DND-41 (cell line): ENCODE data around the gene LFNG.

Experiments
- ATAC-seq: fragments of 200-7000 bp; cut with Tn5 transposase; 3 replicates; pipeline ENCODE4 v1.9.1; 2021; ENCODE audit warnings: low read depth; ENCODE audit not compliant: insufficient read depth
- DNase-seq: peaks from one replicate; pipeline ENCODE4 v3.0.0-alpha.2; 2020
- H2AFZ ChIP-seq: 2 replicates; pipeline ENCODE4 v1.6.0; 2012; ENCODE audit warnings: low read depth, low read length
- H3K27ac ChIP-seq: 2 replicates; pipeline ENCODE4 v1.5.1; 2012; ENCODE audit warnings: low read length, inconsistent platforms
- H3K27me3 ChIP-seq: fragments of 200-600 bp; sonication (generic); 2 replicates; pipeline ENCODE4 v1.6.0; 2012; ENCODE audit warnings: low read length, mild to moderate bottlenecking, inconsistent platforms; ENCODE audit not compliant: insufficient read depth, poor library complexity
- H3K36me3 ChIP-seq: 2 replicates; pipeline ENCODE4 v1.5.1; 2012; ENCODE audit warnings: low read length, inconsistent platforms; ENCODE audit not compliant: insufficient read depth
- H3K4me1 ChIP-seq: 2 replicates; pipeline ENCODE4 v1.5.1; 2012; ENCODE audit warnings: mild to moderate bottlenecking, low read length; ENCODE audit not compliant: insufficient read depth
- H3K4me2 ChIP-seq: 2 replicates; pipeline ENCODE4 v1.6.0; 2012; ENCODE audit warnings: mild to moderate bottlenecking, moderate library complexity, low read length, inconsistent platforms; ENCODE audit not compliant: insufficient read depth
- H3K4me3 ChIP-seq, 2 experiments: fragments of 200-600 bp in 1 of 2; shearing (Covaris generic) in 1 of 2; 2 replicates each; pipeline ENCODE4 v1.5.1; 2012 to 2016; ENCODE audit warnings: inconsistent platforms in 2 of 2, low read length in 2 of 2, mild to moderate bottlenecking in 2 of 2, low read depth in 1 of 2, moderate library complexity in 1 of 2
- H3K79me2 ChIP-seq: 2 replicates; pipeline ENCODE4 v1.6.0; 2012; ENCODE audit warnings: low read length, inconsistent platforms; ENCODE audit not compliant: insufficient read depth
- H3K9ac ChIP-seq: 2 replicates; pipeline ENCODE4 v1.6.0; 2012; ENCODE audit warnings: low read depth, mild to moderate bottlenecking, inconsistent platforms, low read length, moderate library complexity
- H3K9me3 ChIP-seq: 2 replicates; pipeline ENCODE4 v1.5.1; 2012; ENCODE audit warnings: low read length, moderate library complexity, mild to moderate bottlenecking, inconsistent platforms; ENCODE audit not compliant: insufficient read depth, severe bottlenecking
- H4K20me1 ChIP-seq: 2 replicates; pipeline ENCODE4 v1.6.0; 2012; ENCODE audit warnings: low read length; ENCODE audit not compliant: insufficient read depth
- EZH2 ChIP-seq: IDR thresholded peaks from 3 replicates; pipeline ENCODE4 v1.6.1; 2012; ENCODE audit warnings: borderline replicate concordance, low read depth, mild to moderate bottlenecking, moderate library complexity, low read length, inconsistent platforms; ENCODE audit not compliant: severe bottlenecking
- TF ChIP-seq, protein P1 (sequence below): IDR thresholded peaks from 2 replicates; pipeline ENCODE4 v1.5.1; 2012; ENCODE audit warnings: borderline replicate concordance, low read length, moderate library complexity, mild to moderate bottlenecking; ENCODE audit not compliant: poor library complexity, severe bottlenecking; ENCODE audit errors: extremely low read depth

The LFNG gene

DNA sequence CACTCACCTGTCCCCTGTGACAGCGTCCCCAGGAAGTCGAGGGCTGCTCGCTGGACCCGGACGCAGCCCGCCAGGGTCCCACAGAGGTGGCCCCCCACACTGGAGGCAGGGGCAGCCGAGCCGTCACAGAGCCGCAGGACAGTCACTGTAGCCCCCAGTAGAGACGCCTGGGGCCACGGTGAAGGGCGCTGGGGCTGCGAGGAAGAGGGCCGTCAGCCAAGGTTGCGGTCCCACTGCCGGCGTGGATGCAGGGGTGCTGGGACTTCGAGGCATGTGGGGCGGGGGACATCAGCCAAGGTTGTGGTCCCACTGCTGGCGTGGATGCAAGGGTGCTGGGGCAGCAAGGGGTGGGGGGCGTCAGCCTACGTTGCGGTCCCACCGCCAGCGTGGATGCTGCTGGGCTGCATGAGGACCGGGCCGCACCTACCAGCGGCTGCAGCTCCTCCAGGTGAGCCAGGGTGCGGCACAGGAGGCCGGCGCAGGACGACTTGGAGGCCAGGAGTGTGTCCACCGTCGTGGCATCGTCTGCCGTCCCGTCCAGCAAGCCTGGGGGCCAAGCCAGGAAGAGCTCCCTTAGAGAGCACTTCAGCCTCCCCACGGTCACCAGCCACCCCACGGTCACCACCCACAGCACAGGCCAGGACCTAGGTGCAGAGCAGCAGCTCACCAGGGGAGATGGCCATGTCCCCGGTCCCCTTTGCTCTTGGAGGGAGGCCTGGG lies 21.9 kb downstream of the LFNG start:
- H3K79me2 ChIP-seq = no peaks in the 10 kb centered on the region
- no peak overlapping the region for H2AFZ ChIP-seq
- H3K27me3 ChIP-seq = no peaks in the 10 kb centered on the region
- no peak overlapping the region for H3K9ac ChIP-seq
- no peak overlapping the region for H3K4me2 ChIP-seq
- H4K20me1 ChIP-seq = peaks cover 25% of the 10 kb centered on the region
- peaks cover 80% of the 10 kb centered on the region for H3K36me3 ChIP-seq
- no peak for DNase-seq
- no peak for ATAC-seq
- no peak overlapping the region for H3K27ac ChIP-seq
- no peaks in the 10 kb centered on the region for H3K4me1 ChIP-seq
- no peak overlapping the region for H3K4me3 ChIP-seq
- TF ChIP-seq EZH2 = no peak
- TF ChIP-seq, protein P1, sequence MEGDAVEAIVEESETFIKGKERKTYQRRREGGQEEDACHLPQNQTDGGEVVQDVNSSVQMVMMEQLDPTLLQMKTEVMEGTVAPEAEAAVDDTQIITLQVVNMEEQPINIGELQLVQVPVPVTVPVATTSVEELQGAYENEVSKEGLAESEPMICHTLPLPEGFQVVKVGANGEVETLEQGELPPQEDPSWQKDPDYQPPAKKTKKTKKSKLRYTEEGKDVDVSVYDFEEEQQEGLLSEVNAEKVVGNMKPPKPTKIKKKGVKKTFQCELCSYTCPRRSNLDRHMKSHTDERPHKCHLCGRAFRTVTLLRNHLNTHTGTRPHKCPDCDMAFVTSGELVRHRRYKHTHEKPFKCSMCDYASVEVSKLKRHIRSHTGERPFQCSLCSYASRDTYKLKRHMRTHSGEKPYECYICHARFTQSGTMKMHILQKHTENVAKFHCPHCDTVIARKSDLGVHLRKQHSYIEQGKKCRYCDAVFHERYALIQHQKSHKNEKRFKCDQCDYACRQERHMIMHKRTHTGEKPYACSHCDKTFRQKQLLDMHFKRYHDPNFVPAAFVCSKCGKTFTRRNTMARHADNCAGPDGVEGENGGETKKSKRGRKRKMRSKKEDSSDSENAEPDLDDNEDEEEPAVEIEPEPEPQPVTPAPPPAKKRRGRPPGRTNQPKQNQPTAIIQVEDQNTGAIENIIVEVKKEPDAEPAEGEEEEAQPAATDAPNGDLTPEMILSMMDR = no peak
- no peaks in the 10 kb centered on the region for H3K9me3 ChIP-seq

DNA sequence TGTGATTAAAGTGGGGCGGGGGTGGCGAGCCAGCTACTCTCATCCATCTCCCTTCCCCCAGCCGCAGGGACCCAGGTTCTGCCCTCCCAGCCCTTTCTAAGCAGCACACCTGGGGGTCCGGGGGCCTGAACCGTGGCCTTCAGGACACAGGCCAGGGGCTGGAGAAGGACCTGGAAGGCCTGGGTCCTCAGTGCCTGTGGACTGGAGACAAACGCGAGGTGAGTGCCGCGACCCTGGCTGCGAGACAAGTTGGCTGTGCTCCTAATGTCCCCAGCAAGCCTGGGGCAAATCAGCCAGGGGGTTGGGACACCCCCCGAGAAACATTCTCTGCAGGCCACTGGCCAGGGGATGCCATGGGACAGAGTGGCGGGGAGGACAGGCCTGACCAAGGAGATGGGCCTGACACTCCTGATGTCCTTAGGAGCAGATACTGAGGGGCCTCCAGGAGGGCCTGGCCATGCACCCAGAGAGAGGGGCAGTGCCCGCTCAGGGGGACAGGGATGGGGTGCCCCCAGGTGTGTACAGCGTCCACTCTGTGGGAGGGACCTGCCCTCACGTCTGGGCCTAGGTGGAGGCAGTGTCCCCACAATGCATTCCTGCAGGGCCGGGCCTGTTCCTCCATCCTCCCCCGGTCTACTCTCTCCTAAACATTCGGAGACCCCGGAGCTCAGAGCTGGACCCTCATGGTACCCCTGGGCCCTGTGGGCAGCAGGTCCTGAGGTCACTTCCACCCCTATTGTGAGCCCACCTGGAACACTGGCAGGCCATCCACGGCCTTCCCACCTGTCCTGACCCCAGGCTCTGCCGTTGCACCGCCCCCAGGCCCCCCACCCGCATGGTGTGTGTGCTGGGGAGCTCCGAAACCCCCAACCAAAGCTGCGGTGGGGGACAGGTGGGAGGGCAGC lies 22.7 kb downstream of the LFNG start:
- Histone ChIP-seq H3K79me2 (no peaks in the 10 kb centered on the region), H3K4me2 (no peak overlapping the region), H2AFZ (no peak overlapping the region), H3K9ac (no peak overlapping the region), H3K27ac (no peak overlapping the region), H3K9me3 (no peaks in the 10 kb centered on the region), H3K27me3 (no peaks in the 10 kb centered on the region), H4K20me1 (peaks cover 31% of the 10 kb centered on the region), H3K4me3 (no peak overlapping the region), H3K36me3 (peaks cover 87% of the 10 kb centered on the region), H3K4me1 (no peaks in the 10 kb centered on the region)
- TF ChIP-seq EZH2 = no peak
- TF ChIP-seq, protein P1 = no peak
- ATAC-seq (no peak), DNase-seq (no peak)

DNA sequence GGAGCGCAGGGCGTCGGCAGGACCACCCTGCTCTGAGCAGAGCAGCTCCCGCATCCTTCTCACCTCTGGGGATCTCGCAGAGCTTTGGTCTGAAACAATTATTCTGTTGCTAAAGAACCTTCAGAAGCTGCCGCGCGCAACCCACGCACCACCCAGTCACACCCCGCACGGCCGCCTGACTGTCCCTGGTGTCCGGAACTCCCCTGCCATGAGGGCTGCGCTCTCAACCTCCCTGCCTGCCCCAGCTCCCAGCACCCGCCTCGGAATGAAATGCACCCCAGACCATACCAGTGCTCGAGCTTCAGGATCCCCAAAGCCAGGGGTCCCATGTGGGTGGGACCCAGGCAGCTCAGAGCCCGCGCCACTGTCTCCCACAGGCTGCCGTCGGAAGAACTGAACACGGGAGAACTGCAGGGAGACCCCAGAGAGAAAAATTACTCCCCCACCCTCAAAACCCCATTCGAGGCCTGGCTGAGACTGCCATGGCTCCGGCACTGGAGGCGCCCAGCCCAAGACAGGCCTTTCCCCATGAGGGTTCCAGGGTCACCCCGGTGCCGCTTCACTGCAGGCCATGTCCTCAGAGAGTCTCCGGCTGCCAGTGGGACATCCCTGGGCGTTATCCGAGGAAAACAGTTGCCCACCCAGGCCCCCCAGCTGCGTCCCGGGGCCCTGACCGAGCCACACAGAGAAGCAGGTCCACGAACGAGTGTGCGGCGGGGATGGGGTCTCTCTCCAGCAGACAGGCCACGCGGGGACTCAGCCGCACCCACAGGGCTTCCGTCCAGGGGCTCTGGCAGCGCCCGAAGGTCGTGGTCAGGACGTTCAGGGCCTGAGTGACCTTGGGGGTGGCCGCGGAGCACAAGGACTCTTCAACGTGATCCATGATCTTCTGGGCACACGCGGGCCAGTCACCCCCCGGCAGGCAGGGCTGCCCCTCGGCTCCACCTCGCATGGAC lies 23.6 kb downstream of the LFNG start:
- H3K4me2 ChIP-seq = no peak overlapping the region
- ATAC-seq (no peak), DNase-seq (no peak)
- no peaks in the 10 kb centered on the region for H3K4me1 ChIP-seq
- H3K9me3 ChIP-seq = no peaks in the 10 kb centered on the region
- peaks cover 92% of the 10 kb centered on the region for H3K36me3 ChIP-seq
- H3K79me2 ChIP-seq = peaks cover 3% of the 10 kb centered on the region; the same call in 1 of the 2 replicates
- H3K27me3 ChIP-seq = no peaks in the 10 kb centered on the region
- no peak overlapping the region for H3K9ac ChIP-seq
- no peak overlapping the region for H2AFZ ChIP-seq
- H4K20me1 ChIP-seq = peaks cover 27% of the 10 kb centered on the region
- no peak overlapping the region for H3K4me3 ChIP-seq
- TF ChIP-seq, protein P1 = no peak
- no peak for TF ChIP-seq EZH2
- H3K27ac ChIP-seq = no peak overlapping the region
